HT1080 (cell line): ENCODE measurements around the gene CYP2D6. TPM values are rescaled to one million over a fixed set of nuclear protein-coding genes. Genes with fewer than 3 reads are reported as not detected.
"Not testable (repeated sequence)": the region's sequence is repeated elsewhere in the genome, so short reads cannot be mapped to it uniquely, and the experiment has no call there.

Experiments
- DNase-seq: peaks from one replicate; pipeline ENCODE4 v3.0.0-alpha.2; 2015; ENCODE audit warnings: low read depth
- polyA plus RNA-seq, 2 experiments: library from polyadenylated mRNA; depleted of rRNA; stranded (reverse); fragments of >200 nt; gene quantifications; 2 replicates each; pipeline ENCODE4 v1.2.3, GENCODE V29; 2015
- total RNA-seq: library from RNA; depleted of rRNA; stranded (reverse); fragments of >200 nt; shearing (Covaris generic); gene quantifications from 2 replicates; pipeline ENCODE4 v1.2.3, GENCODE V29; 2014; rRNA removed

Gene CYP2D6
- total RNA-seq: 0.11 and 0.13 TPM in 2 replicates
- polyA plus RNA-seq (2015; cell fraction: cytosol; rRNA removed): 0.09 and 0.16 TPM in 2 replicates
- polyA plus RNA-seq (2015; cell fraction: nucleus; rRNA removed): 1.7 and 2.1 TPM in 2 replicates

DNA sequence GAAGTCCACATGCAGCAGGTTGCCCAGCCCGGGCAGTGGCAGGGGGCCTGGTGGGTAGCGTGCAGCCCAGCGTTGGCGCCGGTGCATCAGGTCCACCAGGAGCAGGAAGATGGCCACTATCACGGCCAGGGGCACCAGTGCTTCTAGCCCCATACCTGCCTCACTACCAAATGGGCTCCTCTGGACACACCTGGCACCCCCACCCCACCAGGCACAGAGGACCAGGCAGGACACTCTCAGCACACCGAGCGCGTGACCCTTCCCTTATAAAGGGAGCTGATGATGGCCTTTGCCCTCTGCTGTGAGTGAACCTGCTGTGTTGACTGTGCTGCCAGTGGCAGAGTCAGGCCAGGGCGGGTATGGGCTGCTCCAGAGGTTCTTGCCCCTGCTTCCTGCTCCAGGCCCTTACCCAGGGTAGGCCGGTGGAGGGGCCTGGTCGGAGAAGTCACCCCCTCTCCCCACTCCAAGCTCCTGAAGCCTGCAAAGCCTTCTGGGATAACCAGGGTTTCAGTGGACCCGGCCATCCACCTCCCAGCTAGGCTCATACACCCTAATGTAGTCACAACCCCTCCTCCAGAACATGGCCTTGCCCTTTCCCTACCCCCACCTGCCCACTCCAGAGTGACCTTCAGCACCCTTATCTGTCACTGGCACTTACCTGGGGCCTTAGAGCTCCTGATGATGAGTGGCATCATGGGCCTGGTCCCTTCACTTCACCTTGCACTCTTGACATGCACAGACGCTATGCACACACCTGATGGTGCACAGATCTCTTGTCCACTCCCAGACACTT is at the start of gene CYP2D6:
Gene CYP2D6, minus strand, starts transcription at position 172 of the 793 bp plus-strand sequence. Its CDS starts 19 bp downstream, at position 153.
- not testable (repeated sequence) for DNase-seq

DNA sequence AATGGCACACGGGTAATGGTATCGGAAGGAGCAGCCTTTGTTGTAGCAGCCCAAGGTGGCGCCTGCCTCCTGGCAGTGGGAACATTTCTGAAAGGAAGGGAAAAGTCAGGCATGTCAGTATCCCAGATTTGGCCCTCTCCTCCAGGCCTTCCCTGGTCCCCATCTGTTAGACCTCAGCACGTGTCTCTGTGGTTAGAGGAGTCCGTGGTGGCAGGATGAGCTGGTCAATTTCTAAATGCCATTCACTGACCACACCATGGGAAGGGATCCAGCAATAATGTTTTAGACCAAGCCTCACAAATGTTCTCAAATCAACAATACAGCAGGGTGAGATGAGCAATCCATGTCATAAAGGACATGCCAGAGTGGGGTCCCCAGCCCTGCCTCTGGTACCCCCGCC is 49.0 kb upstream of the CYP2D6 start:
- peak; percentile 88 for DNase-seq

DNA sequence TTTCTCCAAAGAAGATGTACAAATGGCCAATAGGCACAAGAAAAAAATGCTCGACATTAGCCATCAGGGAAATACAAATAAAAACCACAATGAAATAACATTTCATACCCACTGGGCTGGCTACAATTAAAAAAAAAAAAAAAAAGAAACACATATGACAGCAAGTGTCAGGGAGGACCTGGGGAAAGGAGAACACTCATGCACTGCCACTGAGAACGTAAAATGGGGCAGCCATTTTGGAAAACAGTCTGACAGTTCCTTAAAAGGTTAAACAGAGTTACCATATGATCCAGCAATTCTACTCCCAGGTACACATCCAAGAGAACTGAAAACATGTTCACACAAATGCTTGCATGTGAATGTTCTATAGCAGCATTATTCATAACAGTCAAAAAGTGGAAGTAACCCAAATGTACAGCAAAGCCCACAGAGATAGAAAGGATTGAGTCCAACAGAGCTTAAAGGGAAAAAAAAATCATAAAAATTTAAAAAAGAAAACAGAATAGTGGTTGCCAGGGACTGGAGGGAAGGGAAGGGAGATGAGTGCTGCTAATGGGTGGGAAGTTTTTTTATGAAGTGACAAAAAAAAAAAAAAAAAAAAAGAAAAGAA is 48.4 kb upstream of the CYP2D6 start:
- no peak for DNase-seq

GRCh38 chr22:42177891-42178336 is 47.3 kb upstream of the CYP2D6 start:
- DNase-seq: no peak

GRCh38 chr22:42176255-42176915 is 45.8 kb upstream of the CYP2D6 start:
- DNase-seq: no peak

GRCh38 chr22:42174062-42174461 is 43.5 kb upstream of the CYP2D6 start:
- DNase-seq: no peak

DNA sequence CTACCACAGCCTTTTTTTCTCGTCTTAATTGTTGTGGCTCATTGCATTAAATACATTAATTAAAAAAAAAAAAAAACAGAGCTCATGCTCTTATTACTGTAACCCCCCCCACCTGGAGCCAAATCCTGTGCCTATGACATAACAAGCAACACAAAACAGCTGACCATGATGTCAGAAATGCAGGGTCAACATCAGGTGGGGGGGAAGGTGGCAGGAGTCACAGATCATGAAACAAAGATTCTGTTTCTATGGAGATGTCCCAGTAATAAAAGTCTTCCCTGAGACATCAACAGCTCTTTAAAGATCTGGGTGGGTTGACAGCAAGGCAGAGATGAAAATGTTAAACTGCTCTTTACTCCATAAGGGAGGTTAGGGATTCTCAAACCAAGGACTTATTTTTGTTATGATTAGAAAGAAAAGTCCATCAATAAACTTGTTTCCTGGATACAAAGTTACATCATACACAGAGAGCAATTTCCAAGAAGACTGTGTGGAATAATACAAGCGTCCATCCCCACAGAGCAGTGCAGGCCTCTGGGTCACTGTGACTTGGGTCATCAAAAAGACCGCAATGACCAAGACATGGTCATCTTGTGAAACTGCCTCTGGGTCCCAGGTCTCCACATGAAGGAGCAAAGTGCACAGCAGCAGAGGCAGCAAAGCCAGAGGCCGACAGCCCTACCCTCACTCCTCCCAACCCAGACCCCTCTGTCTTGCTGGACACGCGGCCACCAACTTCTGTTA is 42.7 kb upstream of the CYP2D6 start:
- no peak for DNase-seq

DNA sequence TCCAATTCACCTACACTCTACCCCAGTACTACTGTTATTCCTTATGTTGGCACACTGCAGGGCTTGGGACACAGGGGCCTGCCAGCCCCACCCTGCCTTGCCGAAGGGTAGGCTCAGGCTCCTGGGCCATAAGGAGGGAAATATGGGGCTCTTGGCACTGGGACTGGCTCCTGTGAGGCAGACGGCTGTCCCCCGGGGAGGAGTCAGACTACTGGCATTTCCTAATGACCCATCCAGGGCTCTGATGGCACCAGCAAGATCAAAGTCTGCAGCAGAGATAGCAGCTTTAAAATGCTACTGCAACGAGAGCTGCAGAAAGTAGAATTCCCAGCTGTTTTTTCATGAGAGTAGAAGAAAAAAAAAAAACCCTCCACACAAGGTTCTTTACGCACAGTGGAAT is 42.2 kb upstream of the CYP2D6 start:
- peak; percentile 33 for DNase-seq

GRCh38 chr22:42171946-42172719 is 41.5 kb upstream of the CYP2D6 start:
- no peak for DNase-seq

- no peak for DNase-seq
These were observed 40.8 kb upstream of the CYP2D6 start for GRCh38 chr22:42171417-42171816.

DNA sequence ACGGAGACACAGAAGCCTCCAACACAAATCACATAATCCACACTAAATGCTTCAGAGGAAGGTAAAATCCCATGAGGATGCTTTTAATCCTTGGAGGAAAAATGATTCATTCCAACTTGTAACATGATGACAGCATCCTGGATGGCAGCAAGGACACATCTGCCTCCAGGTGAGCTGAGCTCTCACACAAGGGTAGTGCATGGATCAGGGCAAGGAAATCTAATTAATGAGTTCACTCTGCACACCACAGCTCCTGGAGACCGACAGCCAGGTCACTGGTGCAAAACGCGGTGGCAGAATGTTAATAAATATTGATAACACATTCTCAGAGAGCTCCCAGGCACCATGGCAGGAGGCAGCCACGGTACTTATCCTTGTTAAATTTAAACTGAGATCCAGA is 40.3 kb upstream of the CYP2D6 start:
- DNase-seq: no peak

DNA sequence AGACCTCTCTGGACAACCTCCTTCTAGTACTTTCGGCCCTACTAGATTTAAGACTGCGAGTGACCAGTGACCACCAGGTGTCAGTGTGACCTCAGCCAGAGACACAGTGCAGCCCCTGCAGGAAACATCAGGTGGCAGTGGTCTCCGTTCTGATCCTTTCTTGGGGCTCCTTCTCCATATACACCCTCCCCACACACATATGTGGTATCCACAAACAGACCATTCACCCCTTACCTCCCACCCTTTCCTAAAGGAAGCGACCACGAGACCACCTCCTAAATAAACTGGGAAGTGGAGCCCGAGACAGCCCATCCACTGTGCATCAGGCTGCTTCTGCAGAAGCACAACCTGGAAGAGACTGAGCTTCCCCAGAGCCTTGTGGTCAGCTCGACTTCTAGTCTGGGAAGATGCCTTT is 38.5 kb upstream of the CYP2D6 start:
- peak; percentile 69 for DNase-seq

GRCh38 chr22:42168476-42168875 is 37.9 kb upstream of the CYP2D6 start:
- no peak for DNase-seq

GRCh38 chr22:42167066-42167465 is 36.5 kb upstream of the CYP2D6 start:
- no peak for DNase-seq

- no peak for DNase-seq
These were observed 34.3 kb upstream of the CYP2D6 start for GRCh38 chr22:42164901-42165300.

DNA sequence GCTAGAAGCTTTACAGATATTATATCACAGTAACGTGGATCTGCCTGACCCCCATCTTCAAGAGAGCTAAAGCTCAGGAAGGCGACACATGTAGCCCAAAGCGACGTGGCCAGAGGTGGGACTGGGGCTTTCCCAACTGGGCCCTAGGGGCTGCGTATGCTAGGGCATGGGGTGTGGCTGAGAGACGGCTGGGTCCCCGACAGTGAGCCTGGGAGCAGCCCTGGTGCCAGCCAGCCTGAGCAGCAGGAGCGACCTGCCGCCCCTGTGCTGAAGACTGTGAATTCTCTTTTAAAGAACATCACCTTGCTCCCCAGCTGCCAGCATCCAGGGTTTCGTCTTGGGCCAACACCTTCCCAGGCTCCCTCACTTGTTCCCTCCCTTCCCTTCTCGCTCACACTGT is 32.9 kb upstream of the CYP2D6 start:
- no peak for DNase-seq

DNA sequence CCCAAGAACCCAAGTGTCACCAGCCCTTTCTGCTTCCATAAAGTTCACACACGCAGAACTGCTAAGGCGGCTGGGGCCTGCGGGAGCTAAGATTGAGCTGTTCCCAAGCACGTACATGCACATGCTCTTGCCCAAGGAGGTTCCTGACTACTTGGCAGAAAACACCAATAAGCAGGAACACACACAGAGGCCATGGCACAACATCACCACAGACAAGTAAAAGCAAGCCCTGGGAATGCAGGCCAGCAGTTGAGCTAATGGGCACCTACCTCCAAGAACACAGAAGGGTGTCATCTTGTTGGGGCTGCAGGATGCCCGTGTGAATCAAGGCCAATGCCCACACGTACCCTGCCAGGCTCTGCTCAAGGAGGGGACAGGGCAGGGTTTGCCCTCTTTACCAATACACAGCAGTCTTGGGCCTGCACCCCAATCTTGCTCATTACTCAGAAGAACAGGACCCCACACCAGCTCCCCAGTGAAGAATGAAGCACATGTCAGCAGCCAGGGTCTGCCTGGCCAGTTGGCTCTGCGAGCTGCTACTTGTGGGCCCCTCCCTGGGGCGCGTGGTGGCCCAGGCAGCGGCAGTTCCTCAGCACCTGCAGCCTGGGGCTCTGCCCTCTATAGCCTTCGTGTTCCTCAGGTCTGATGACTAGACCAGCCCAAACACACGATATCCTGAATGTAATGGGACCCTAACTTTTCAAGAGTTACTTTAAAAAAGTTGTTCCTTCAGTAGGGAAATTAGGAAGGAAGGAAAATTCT is 32.3 kb upstream of the CYP2D6 start:
- DNase-seq: no peak

GRCh38 chr22:42160830-42161696 is 30.5 kb upstream of the CYP2D6 start:
- DNase-seq: no peak

DNA sequence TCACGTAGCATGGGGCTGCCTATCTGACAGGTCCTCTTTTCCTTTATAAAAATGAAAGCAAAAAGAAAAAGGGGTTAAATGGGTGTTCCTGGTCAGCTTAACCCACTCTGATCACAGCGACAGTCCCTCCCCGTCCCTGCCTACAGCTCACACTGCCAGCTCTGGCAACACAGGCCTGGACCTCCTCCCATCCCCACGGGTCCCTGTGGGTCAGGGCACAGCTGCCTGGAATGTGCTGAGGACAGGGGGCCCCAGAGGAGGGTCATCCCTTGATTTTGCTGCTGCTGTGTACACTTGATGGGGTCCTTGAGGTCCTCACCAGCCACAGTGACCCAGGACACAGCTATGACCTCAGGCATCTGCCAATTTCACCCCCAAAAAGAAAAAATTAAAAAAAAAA is 29.6 kb upstream of the CYP2D6 start:
- no peak for DNase-seq
